ENCODE data around the gene RMDN2.

The RMDN2 gene

GRCh38 chr2:38035968-38036367 lies 110.9 kb downstream of the RMDN2 start:
- H3K4me3 ChIP-seq (ENCODE audit: low read depth, low read length): no peak overlapping the region
- no peak for DNase-seq (ENCODE audit: low read depth)
- TF ChIP-seq MAX (IDR thresholded peaks at IDR 0.05; ENCODE audit: low read depth, low read length) (no peak), POLR2A (IDR thresholded peaks at IDR 0.05; ENCODE audit: extremely low read depth, insufficient read length) (no peak), MYC (IDR thresholded peaks at IDR 0.05; ENCODE audit: low read depth, low read length) (no peak)
- TF ChIP-seq, protein P1, sequence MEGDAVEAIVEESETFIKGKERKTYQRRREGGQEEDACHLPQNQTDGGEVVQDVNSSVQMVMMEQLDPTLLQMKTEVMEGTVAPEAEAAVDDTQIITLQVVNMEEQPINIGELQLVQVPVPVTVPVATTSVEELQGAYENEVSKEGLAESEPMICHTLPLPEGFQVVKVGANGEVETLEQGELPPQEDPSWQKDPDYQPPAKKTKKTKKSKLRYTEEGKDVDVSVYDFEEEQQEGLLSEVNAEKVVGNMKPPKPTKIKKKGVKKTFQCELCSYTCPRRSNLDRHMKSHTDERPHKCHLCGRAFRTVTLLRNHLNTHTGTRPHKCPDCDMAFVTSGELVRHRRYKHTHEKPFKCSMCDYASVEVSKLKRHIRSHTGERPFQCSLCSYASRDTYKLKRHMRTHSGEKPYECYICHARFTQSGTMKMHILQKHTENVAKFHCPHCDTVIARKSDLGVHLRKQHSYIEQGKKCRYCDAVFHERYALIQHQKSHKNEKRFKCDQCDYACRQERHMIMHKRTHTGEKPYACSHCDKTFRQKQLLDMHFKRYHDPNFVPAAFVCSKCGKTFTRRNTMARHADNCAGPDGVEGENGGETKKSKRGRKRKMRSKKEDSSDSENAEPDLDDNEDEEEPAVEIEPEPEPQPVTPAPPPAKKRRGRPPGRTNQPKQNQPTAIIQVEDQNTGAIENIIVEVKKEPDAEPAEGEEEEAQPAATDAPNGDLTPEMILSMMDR (IDR thresholded peaks at IDR 0.05; ENCODE audit: low read depth, low read length): no peak

DNA sequence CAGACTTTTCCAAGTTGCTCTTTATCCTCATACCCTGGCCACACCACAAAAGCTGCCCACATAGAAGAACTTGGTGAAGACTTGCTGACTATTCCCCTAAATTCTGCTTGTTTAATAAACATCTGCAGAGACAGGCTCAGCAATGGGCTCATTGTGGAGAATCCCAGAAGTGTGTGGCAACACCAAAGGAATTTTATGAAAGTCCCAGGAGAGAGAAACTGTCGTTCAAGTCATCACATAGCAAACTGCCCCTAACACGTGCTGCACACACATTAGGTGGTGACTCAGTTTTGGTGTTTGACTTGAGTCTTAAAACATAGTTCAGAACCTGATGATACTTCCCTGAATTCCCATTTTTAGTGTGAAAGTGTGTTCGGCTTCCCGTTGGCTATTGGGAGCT lies 112.2 kb downstream of the RMDN2 start:
- TF ChIP-seq POLR2A (IDR thresholded peaks at IDR 0.05; ENCODE audit: extremely low read depth, insufficient read length): no peak
- no peak for TF ChIP-seq MAX (IDR thresholded peaks at IDR 0.05; ENCODE audit: low read depth, low read length)
- TF ChIP-seq MYC (IDR thresholded peaks at IDR 0.05; ENCODE audit: low read depth, low read length): no peak
- TF ChIP-seq, protein P1 (IDR thresholded peaks at IDR 0.05; ENCODE audit: low read depth, low read length): no peak
- DNase-seq (ENCODE audit: low read depth): no peak
- no peak overlapping the region for H3K4me3 ChIP-seq (ENCODE audit: low read depth, low read length)

DNA sequence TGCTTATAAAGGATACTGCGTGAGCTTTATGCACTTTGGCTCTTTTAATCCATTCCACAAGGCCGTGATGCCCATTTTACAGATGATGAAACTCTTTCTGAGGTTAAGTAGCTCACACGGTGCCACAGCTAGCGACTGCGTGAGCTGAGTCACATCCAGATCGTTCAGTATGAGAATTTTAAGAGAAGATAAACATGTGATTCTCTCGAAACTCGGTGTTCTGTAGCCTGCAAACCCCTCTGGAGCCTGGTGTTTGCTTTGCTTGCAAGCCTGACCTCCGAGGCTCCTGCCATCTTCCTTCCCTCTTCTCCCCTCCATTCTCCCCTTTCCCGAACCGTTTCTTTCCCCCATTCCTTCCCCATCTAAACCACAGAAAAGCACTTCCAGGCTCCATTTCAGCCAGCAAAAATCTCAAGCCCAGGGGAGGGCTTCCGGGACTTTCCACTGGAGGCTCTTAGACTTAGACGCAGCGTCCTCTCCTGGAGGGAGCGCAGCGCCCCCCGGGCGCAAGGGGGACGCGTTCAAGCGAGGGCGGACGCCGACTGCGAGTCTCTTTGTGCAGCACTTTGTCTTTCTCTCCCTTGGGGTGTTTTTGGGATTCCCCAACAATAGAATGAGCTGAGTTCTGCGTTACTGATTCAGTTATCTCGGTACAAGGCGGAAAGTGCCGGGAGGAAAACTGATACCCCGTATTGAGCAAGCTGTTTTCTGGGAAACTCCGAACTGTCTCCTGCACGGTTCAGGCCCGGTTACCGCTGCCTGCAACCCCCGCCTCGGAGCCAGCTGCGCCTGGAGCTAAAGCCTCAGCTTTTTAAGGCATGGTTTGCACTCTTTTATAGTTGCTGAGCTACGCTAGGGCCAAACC lies 112.9 kb downstream of the RMDN2 start:
- no peak for TF ChIP-seq MYC (IDR thresholded peaks at IDR 0.05; ENCODE audit: low read depth, low read length)
- no peak for TF ChIP-seq POLR2A (IDR thresholded peaks at IDR 0.05; ENCODE audit: extremely low read depth, insufficient read length)
- TF ChIP-seq, protein P1 (IDR thresholded peaks at IDR 0.05; ENCODE audit: low read depth, low read length): peak; percentile 66
- no peak for TF ChIP-seq MAX (IDR thresholded peaks at IDR 0.05; ENCODE audit: low read depth, low read length)
- DNase-seq (ENCODE audit: low read depth): peak; percentile 69
- peak overlapping the region; percentile 47 for H3K4me3 ChIP-seq (ENCODE audit: low read depth, low read length)

DNA sequence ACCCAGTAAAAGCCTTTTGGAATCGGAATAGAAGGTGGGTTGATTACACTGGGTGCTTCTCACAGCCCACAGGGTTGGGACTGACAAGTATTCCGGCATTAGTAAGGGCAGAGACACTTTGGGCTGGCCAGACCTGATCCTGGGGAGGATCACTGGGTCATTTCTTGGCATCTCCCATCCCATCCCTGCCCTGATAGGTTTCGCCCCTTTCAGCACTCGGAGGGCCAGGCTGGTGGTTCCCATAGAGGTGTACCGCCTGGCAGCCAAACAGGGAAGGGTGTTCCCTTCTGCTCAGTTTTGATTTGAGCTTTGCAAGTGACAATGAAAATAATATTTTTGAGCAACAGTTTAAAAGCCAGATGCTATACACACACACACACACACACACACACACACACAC lies 113.6 kb downstream of the RMDN2 start:
- DNase-seq (ENCODE audit: low read depth): no peak
- H3K4me3 ChIP-seq (ENCODE audit: low read depth, low read length): peak overlapping the region; percentile 47
- TF ChIP-seq POLR2A (IDR thresholded peaks at IDR 0.05; ENCODE audit: extremely low read depth, insufficient read length) (no peak), MAX (IDR thresholded peaks at IDR 0.05; ENCODE audit: low read depth, low read length) (no peak), MYC (IDR thresholded peaks at IDR 0.05; ENCODE audit: low read depth, low read length) (no peak)
- TF ChIP-seq, protein P1 (IDR thresholded peaks at IDR 0.05; ENCODE audit: low read depth, low read length): no peak

DNA sequence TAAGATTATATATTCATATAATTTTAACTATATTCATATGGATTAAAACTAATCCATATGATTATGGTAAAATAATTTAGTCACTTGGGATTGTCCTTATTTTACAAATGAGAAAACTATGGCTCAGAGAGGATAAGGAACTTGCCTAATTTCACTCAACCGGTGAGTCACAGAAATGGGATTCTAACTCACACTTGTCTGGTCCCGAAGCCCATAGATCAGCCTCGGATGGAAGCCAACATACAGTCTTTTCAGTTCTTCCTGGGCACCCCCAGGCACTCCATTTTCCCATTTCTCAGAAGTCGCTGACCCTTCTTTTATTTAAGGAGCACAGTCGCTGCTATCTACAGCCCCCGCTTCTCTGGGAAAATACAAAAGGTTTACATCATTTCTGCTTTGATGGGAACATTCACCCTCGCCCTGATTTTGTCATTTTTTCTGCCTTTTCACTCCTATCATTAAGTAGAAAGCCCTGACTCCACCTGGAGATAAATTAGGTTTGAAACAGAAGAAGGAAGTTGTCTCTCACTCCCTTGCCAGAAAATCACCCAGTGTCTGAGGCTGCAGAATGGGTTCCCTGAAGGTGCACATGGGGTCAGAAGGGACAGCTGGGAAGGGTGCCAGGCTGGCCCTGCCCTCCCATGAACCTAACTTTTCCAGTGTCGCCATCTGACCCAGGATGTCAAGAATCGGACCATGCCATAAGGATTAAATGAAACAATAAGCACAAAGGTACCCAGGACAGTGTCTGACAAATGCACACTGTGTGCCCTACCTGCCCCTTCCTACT lies 114.2 kb downstream of the RMDN2 start:
- no peak overlapping the region for H3K4me3 ChIP-seq (ENCODE audit: low read depth, low read length)
- TF ChIP-seq, protein P1 (IDR thresholded peaks at IDR 0.05; ENCODE audit: low read depth, low read length): no peak
- TF ChIP-seq MAX (IDR thresholded peaks at IDR 0.05; ENCODE audit: low read depth, low read length): no peak
- DNase-seq (ENCODE audit: low read depth): peak; percentile 19

Data from NB4 (cell line).